RWPE2 (cell line): Measurements from ENCODE around the gene LCE2A.

Experiments used
- ATAC-seq: fragments of 200-7000 bp; cut with Tn5 transposase; 3 replicates; pipeline ENCODE4 v1.9.1; 2021; ENCODE audit warnings: low read depth
- DNase-seq: peaks from one replicate; pipeline ENCODE4 v3.0.0-alpha.2; 2020; ENCODE audit warnings: low spot score
- H3K27ac ChIP-seq: fragments of 450-650 bp; 2 replicates; pipeline ENCODE4 v1.5.1; 2017; ENCODE audit warnings: mild to moderate bottlenecking; ENCODE audit not compliant: poor library complexity, severe bottlenecking
- H3K27me3 ChIP-seq: fragments of 250-450 bp; sonication (Bioruptor Pico); 2 replicates; pipeline ENCODE4 v1.5.1; 2021; ENCODE audit warnings: mild to moderate bottlenecking, moderate library complexity; ENCODE audit not compliant: insufficient read depth, poor library complexity, severe bottlenecking
- H3K36me3 ChIP-seq: fragments of 250-450 bp; sonication (Bioruptor Pico); 2 replicates; pipeline ENCODE4 v1.5.1; 2020; ENCODE audit warnings: low read depth, mild to moderate bottlenecking, moderate library complexity
- H3K4me1 ChIP-seq: fragments of 250-450 bp; sonication (Bioruptor Pico); 2 replicates; pipeline ENCODE4 v1.5.1; 2021; ENCODE audit warnings: mild to moderate bottlenecking, moderate library complexity; ENCODE audit not compliant: insufficient read depth, poor library complexity, severe bottlenecking
- H3K4me3 ChIP-seq: fragments of 250-450 bp; sonication (Bioruptor Pico); 2 replicates; pipeline ENCODE4 v1.5.1; 2021; ENCODE audit warnings: mild to moderate bottlenecking, moderate library complexity; ENCODE audit not compliant: severe bottlenecking
- H3K9me3 ChIP-seq: fragments of 250-450 bp; sonication (Bioruptor Pico); 2 replicates; pipeline ENCODE4 v1.5.1; 2021; ENCODE audit warnings: mild to moderate bottlenecking, moderate library complexity; ENCODE audit not compliant: severe bottlenecking
- TF ChIP-seq, protein P1 (sequence below): fragments of 450-650 bp; IDR thresholded peaks from one replicate; pipeline ENCODE4 v1.5.1; 2017; ENCODE audit warnings: mild to moderate bottlenecking, moderate library complexity; ENCODE audit not compliant: poor library complexity, severe bottlenecking

LCE2A gene

DNA sequence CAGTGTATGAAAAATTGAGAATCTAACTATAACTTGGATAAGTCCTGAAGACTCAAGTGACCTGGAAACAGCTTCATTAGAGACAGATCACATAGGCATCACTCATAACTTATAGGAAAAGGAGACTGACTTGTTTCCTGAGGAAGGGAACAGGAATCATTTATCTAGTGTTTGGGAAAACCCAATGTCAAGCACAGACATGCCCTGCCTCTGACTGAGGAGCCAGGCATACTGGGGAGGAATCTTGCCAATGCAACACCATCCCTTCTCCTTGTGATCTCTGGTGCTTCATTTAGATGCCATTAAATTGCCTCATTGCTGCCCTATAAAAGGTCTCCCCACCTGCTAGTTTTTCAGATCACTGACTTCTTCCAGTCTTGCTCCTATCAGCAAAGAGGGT, 20.1 kb downstream of the LCE2A start:
- TF ChIP-seq, protein P1, sequence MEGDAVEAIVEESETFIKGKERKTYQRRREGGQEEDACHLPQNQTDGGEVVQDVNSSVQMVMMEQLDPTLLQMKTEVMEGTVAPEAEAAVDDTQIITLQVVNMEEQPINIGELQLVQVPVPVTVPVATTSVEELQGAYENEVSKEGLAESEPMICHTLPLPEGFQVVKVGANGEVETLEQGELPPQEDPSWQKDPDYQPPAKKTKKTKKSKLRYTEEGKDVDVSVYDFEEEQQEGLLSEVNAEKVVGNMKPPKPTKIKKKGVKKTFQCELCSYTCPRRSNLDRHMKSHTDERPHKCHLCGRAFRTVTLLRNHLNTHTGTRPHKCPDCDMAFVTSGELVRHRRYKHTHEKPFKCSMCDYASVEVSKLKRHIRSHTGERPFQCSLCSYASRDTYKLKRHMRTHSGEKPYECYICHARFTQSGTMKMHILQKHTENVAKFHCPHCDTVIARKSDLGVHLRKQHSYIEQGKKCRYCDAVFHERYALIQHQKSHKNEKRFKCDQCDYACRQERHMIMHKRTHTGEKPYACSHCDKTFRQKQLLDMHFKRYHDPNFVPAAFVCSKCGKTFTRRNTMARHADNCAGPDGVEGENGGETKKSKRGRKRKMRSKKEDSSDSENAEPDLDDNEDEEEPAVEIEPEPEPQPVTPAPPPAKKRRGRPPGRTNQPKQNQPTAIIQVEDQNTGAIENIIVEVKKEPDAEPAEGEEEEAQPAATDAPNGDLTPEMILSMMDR = no peak
- no peaks in the 10 kb centered on the region for H3K9me3 ChIP-seq
- H3K27me3 ChIP-seq = no peaks in the 10 kb centered on the region
- peaks cover 12% of the 10 kb centered on the region for H3K4me1 ChIP-seq
- peak; percentile 75 for DNase-seq
- H3K27ac ChIP-seq = peak overlapping the region; percentile 48
- peak; percentile 99 for ATAC-seq
- no peak overlapping the region for H3K4me3 ChIP-seq
- no peaks in the 10 kb centered on the region for H3K36me3 ChIP-seq

DNA sequence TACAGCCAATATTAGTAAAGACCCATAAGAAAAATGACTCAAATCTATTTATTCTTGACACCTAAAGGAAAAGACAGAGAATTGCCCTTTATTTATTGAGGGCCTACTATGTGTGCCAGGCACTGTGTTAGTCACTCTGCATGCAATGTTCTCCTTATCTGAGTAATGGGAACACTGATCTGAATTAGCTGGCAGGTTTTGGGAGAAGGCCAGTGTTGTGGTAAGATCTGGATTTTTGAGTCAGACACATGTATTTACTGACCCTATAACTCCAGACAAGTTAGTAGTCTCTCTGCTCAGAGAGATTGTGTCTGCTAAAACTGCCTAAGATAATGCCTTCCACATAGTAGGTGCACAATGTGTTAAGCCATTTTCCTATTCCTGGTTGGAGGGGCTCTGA, 27.1 kb downstream of the LCE2A start:
- Histone ChIP-seq H3K36me3 (no peaks in the 10 kb centered on the region), H3K4me1 (no peaks in the 10 kb centered on the region), H3K4me3 (no peak overlapping the region), H3K27ac (no peak overlapping the region), H3K27me3 (no peaks in the 10 kb centered on the region), H3K9me3 (no peaks in the 10 kb centered on the region)
- TF ChIP-seq, protein P1 = no peak
- no peak for ATAC-seq
- DNase-seq = no peak

DNA sequence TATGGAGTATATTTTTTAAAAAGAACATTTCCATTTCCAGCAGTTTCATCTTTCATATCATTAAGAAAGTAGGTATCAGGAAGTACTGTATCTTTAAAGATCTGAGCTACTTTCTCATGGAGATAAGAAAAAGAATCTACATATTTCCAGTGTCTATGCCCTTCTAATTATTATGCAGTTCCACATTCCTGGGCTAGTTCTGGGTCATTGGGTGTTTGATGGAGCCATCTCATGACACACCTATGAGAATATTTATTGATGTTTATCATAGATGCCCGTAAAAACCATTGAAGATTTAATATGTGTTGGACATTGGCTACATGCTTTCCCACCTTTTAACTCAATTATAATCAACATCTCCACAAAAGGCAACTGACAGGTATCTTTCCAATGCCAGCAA, 30.8 kb downstream of the LCE2A start:
- H3K27ac ChIP-seq = no peak overlapping the region
- DNase-seq = no peak
- H3K36me3 ChIP-seq = no peaks in the 10 kb centered on the region
- TF ChIP-seq, protein P1 = no peak
- H3K27me3 ChIP-seq = no peaks in the 10 kb centered on the region
- no peak overlapping the region for H3K4me3 ChIP-seq
- no peaks in the 10 kb centered on the region for H3K9me3 ChIP-seq
- ATAC-seq = no peak
- no peaks in the 10 kb centered on the region for H3K4me1 ChIP-seq

DNA sequence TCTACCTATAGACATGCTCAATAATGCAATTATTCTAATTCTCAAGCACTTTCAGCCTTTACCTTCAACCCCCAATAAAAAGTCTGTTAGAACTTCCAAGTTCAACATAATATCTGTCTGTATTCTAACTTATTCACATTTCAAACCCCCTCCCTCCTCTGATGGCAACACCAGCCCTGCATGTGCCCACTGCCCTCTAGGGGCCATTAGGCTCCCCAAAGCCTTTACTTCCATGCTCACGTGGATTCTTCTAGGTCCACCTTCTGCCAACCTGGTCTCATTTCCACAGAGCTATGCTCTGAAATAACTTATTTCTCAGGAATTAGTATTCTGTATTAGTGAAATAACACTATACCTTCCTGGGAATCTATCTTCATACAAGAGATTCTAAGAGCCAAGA, 37.5 kb downstream of the LCE2A start:
- Histone ChIP-seq H3K27me3 (no peaks in the 10 kb centered on the region), H3K4me1 (peaks cover 13% of the 10 kb centered on the region), H3K36me3 (no peaks in the 10 kb centered on the region), H3K27ac (no peak overlapping the region), H3K9me3 (no peaks in the 10 kb centered on the region), H3K4me3 (no peak overlapping the region)
- no peak for DNase-seq
- ATAC-seq = 0 out of 3 replicates have a peak, but pooled peaks have one; percentile 55
- TF ChIP-seq, protein P1 = peak; percentile 73

DNA sequence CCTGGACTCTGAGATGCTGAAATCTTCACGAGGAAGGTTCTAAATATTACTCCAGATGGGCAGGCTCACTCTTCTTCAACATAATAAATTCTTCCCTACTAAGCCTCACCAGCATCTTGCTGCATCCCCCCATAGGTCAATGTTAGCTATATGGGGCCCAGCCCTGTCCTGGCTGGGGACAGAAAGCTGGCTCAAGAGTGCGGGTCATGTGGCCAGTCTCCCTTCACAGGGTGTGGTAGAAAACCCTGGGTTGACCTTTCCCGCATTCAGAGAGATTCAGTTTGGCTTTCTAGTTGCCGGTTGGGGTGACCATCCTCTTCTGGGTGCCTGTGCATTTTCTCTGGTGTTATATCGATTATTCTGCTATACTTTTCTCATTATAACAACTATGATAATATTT, 39.9 kb downstream of the LCE2A start:
- TF ChIP-seq, protein P1 = no peak
- ATAC-seq = no peak
- H3K4me1 ChIP-seq = peaks cover 26% of the 10 kb centered on the region
- no peaks in the 10 kb centered on the region for H3K36me3 ChIP-seq
- H3K4me3 ChIP-seq = no peak overlapping the region
- H3K27ac ChIP-seq = no peak overlapping the region
- no peaks in the 10 kb centered on the region for H3K27me3 ChIP-seq
- no peak for DNase-seq
- H3K9me3 ChIP-seq = no peaks in the 10 kb centered on the region
